GM18951 (cell line): ENCODE data around the gene SYNGR4.

Source experiments
- POLR2A ChIP-seq: IDR thresholded peaks from 4 replicates; pipeline ENCODE4 v1.6.1; 2011; ENCODE audit warnings: mild to moderate bottlenecking; ENCODE audit not compliant: insufficient read length, insufficient read depth; ENCODE audit errors: extremely low read depth
- in situ Hi-C: fragments of 300-500 bp; cut with MboI; formaldehyde crosslinking; loops from one replicate; pipeline ENCODE4 v1.12.0; 2022; ENCODE audit warnings: low sequenced_read_pairs, mixed read lengths, inconsistent platforms; ENCODE audit not compliant: unreplicated experiment

SYNGR4 gene

DNA sequence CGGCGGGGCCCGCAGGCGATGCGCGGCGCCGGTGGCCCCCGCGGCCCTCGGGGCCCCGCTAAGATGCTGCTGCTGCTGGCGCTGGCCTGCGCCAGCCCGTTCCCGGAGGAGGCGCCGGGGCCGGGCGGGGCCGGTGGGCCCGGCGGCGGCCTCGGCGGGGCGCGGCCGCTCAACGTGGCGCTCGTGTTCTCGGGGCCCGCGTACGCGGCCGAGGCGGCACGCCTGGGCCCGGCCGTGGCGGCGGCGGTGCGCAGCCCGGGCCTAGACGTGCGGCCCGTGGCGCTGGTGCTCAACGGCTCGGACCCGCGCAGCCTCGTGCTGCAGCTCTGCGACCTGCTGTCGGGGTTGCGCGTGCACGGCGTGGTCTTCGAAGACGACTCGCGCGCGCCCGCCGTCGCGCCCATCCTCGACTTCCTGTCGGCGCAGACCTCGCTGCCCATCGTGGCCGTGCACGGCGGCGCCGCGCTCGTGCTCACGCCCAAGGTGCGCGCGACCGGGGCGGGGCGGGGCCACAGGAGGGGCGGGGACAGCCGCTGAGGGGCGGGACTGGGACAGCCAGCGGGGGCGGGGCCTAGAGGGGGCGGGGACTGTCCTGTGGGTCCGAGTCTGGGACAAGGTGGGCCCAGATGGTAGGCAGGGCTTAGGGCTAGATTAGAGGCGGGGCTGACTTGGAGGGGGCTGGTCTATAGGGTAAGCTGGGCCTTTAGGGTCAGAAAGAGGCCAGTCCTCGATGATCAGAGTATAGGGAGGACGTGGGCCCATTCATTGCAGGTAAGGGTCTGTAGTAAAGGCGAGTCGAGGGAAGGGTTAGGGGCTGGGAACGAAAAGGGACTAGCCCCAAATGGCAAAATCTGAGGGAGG is 34.4 kb downstream of the SYNGR4 start:
- in situ Hi-C loops, result no loop called here
- TF ChIP-seq POLR2A, result peak; percentile 67

- TF ChIP-seq POLR2A, result no peak
- in situ Hi-C loops, result no loop called here
These were observed 36.0 kb downstream of the SYNGR4 start for GRCh38 chr19:48400018-48400742.

DNA sequence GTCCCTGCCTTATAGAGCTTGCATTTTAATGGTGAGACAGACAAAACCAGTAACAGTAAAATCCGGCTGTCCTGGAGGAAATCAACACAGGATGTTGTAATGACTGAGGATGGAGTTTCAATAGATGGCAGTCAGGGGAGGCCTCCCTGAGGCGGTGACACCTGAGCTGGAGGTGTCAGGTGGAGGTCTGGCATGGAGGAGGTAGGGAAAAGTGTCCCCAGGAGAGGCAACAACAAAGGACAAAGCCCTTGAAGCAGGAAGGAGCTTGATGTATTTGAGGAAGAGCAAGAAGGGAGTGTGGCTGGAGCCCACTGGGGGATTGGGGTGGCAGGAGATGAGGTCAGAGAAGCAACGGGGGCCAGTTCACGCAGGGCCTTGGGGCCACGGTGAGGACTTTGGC is 37.1 kb downstream of the SYNGR4 start:
- no peak for TF ChIP-seq POLR2A
- in situ Hi-C loops, result no loop called here

DNA sequence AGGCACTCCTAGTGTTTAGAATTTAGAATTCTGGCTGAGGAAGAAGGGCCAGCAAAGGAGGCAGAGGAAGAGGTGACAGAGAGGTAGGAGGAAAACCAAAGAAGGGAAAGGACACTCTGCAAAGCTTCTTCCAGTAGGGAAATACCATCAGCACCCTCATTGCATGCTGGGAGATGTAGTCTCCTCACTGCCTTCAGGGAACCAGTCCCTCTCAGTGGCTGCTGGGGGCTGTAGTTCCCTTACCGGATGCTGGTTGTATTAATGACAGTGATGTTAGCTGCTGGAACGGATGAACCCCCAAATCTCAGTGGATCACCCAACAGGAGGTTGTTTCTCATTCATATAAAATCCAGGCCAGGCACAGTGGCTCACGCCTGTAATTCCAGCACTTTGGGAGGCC is 39.4 kb downstream of the SYNGR4 start:
- in situ Hi-C loops, result no loop called here
- no peak for TF ChIP-seq POLR2A

GRCh38 chr19:48405010-48405659 is 41.0 kb downstream of the SYNGR4 start:
- in situ Hi-C loops, result no loop called here
- TF ChIP-seq POLR2A, result no peak

GRCh38 chr19:48405850-48406249 is 41.7 kb downstream of the SYNGR4 start:
- in situ Hi-C loops, result no loop called here
- TF ChIP-seq POLR2A, result no peak

DNA sequence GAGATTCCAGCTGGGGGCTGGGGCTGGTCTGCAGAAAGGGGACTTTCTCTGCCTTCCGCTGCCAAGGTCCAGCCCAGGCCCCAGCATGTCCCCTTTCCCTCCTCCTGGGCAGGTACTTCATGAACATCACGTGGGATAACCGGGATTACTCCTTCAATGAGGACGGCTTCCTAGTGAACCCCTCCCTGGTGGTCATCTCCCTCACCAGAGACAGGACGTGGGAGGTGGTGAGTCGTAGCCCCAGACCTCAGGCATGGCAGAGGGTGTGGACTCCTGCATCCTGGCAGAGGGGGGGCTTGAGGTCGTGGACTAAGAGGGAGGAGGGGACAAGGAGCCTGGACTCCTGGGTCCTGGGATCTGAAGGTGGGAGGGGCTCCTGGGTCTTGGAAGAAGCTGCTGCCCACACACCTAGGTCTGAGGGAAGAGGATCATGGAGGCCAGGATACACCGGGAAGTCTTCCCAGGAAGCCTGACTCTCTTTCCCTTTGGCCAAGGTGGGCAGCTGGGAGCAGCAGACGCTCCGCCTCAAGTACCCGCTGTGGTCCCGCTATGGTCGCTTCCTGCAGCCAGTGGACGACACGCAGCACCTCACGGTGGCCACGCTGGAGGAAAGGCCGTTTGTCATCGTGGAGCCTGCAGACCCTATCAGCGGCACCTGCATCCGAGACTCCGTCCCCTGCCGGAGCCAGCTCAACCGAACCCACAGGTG is 49.9 kb downstream of the SYNGR4 start:
- in situ Hi-C loops, result no loop called here
- no peak for TF ChIP-seq POLR2A

DNA sequence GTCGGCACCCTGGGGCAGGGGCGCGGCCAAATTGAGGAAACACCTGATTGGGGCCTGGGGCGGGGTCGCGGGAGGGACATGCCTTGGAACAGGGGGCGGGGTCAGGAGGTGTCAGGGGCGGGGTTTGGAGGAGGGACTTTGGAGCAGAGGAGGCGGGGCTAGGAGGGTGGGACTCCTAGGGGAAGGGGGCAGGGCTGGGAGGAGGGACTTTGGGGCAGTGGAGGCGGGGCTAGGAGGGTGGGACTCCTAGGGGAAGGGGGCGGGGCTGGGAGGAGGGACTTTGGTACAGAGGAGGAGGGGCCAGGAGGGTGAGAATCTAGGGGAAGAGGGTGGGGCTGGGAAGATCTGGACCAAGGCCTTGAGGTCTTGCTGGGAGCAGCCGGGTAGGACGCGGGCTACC is 51.2 kb downstream of the SYNGR4 start:
- in situ Hi-C loops, result no loop called here
- TF ChIP-seq POLR2A, result no peak

- in situ Hi-C loops, result no loop called here
- TF ChIP-seq POLR2A, result no peak
These were observed 51.6 kb downstream of the SYNGR4 start for GRCh38 chr19:48415806-48416221.

GRCh38 chr19:48417421-48417820 is 53.3 kb downstream of the SYNGR4 start:
- in situ Hi-C loops, result no loop called here
- TF ChIP-seq POLR2A, result no peak

- in situ Hi-C loops, result no loop called here
- TF ChIP-seq POLR2A, result no peak
These were observed 54.3 kb downstream of the SYNGR4 start for GRCh38 chr19:48418317-48419064.

DNA sequence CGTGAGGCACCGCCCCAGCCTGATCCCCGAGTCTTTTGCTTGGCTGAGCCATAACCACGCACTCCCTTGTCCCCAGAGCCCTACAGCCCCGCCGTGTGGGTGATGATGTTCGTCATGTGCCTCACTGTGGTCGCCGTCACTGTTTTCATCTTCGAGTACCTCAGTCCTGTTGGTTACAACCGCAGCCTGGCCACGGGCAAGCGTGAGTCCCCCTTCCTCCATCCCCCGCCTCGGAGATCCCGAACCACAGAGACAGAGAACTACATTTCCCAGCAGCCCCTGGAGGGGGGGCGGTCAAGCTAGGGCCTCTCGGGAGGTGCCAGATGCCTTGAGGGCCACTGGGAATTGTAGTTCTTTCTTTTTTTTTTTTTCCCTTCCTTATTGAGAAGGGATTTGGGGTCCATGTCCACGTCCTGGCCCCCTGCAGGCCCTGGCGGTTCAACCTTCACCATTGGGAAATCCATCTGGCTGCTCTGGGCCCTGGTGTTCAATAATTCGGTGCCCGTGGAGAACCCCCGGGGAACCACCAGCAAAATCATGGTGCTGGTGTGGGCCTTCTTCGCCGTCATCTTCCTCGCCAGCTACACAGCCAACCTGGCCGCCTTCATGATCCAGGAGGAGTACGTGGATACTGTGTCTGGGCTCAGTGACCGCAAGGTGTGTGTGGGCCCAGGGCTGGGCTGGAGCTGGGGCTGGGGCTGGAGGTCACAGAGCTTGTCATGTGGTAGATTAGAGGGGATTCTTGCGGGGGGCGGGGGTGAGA is 55.2 kb downstream of the SYNGR4 start:
- in situ Hi-C loops, result no loop called here
- TF ChIP-seq POLR2A, result no peak
